GM18502 (cell line): ENCODE results near the gene SPAG4.

ENCODE experiments used
- ATAC-seq: cut with Tn5 transposase; IDR thresholded peaks from one replicate; pipeline ENCODE4 v1.9.1; 2021; ENCODE audit warnings: mild to moderate bottlenecking; ENCODE audit not compliant: unreplicated experiment, poor library complexity

SPAG4 gene

GRCh38 chr20:35615667-35616464 is at the start of gene SPAG4:
Gene SPAG4 (plus strand): TSS chr20:35615829. CDS start chr20:35616004, 175 bp downstream.
- ATAC-seq, result peak; percentile 76

DNA sequence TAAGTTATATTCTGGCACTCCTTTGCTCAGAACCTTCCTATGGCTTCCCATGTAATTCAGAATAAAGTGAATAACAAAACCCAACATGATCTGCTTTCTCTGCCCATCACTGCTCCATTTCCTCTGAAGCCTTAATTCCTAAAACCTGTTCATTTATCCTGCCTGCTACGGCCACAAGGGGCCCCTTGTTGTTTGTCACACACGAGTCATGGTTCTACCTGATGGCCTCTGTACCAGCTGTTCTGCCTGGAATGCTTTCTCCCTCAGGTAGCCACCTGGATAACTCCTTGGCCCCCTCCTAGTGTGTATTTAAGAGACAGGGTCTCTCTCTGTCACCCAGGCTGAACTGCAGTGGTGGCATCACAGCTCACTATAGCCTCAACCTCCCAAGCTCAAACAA is 47.0 kb upstream of the SPAG4 start:
- no peak for ATAC-seq

DNA sequence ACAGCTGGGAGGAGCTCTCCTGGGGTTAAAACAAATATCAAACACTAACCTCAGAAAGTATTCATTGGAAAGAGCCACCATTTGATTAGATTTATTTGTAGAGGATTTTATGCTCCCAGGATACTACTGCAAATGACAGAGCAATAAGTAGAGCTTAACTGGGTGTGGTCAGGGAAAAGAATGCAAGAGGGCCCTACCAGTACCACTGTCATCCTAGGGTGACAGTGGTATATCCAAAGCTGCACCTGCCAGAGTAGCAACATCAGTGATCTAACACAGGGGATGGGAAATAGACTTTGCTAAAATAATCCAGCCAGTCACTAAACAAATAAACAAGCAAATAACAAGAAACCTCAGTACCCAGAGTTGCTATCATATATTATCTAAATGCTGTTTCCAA is 44.1 kb upstream of the SPAG4 start:
- no peak for ATAC-seq

DNA sequence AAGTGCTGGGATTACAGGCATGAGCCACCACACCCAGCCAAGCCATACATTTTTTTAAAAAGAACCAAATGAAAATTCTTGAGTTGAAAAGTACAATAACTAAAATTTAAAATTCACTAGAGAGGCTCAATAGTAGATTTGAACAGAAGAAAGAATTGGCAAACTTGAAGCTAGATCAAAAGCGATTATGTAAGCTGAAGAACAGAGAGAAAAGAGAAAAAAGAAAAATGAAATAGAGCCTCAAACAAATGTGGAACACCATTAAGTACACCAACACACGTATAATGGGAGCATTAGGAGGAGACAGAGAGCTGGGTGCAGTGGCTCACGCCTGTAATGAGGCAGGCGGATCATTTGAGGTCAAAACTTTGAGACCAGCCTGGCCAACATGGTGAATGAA is 42.8 kb upstream of the SPAG4 start:
- ATAC-seq, result no peak

GRCh38 chr20:35575958-35576357 is 39.7 kb upstream of the SPAG4 start:
- no peak for ATAC-seq

- ATAC-seq, result no peak
These were observed 38.8 kb upstream of the SPAG4 start for GRCh38 chr20:35576816-35577215.

DNA sequence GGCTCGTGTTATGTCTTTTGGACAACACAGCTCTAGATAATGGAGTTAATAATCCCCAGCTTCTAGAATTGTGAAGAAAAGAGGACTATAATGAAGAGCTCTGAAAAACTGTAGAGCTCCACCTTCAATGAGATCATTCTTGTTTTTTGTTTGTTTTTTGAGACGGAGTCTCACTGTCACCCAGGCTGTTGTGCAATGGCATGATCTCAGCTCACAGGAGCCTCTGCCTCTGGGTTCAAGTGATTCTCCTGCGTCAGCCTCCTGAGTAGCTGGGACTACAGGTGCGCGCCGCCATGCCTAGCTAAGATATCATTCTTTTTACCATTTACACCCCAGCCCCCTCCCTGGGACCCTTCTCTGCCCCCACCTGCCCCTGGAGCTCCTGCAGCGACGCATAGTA is 37.2 kb upstream of the SPAG4 start:
- ATAC-seq, result no peak

DNA sequence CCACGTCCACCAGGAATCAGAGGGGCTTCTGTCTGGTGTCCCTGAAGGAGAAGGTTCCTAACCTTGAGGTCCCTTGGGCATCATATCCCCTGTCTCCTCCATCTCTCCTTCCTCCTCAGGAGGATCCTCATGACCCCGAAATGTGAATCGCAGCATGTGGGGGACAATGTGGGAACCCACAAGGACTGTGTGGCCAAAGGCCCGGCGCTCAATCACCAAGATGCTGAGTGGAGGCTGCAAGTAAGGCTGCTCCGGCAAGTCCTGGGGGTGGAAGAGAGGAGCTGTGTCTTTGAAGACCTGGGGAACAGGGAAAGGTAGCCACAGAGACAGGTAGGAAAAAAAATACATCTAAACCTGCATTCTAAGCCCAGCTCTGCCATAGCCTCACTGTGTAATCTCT is 36.4 kb upstream of the SPAG4 start:
- no peak for ATAC-seq

- ATAC-seq, result no peak
These were observed 33.5 kb upstream of the SPAG4 start for GRCh38 chr20:35582131-35582530.

GRCh38 chr20:35582741-35583404 is 32.8 kb upstream of the SPAG4 start:
- no peak for ATAC-seq

GRCh38 chr20:35583636-35584560 is 31.7 kb upstream of the SPAG4 start:
- ATAC-seq, result no peak

GRCh38 chr20:35586751-35587425 is 28.7 kb upstream of the SPAG4 start:
- ATAC-seq, result no peak

DNA sequence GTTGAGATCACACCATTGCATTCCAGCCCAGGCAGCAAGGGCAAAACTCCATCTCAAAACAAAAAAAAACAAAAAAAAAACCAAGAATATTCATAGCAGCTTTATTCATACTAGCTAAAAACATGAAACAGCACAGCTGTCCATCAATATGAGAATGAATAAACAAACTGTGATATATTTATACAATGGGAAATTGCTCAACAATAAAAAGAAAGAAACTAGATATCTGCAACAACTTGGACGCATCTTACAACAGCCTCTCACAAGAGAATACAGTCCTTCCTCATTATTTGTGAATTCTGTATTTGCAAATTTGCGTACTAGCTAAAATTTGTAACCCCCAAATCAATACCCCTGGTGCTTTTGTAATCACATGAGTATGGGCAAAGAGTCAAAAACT is 28.2 kb upstream of the SPAG4 start:
- no peak for ATAC-seq

- no peak for ATAC-seq
These were observed 27.2 kb upstream of the SPAG4 start for GRCh38 chr20:35588397-35588796.

GRCh38 chr20:35592339-35592974 is 23.2 kb upstream of the SPAG4 start:
- ATAC-seq, result no peak

DNA sequence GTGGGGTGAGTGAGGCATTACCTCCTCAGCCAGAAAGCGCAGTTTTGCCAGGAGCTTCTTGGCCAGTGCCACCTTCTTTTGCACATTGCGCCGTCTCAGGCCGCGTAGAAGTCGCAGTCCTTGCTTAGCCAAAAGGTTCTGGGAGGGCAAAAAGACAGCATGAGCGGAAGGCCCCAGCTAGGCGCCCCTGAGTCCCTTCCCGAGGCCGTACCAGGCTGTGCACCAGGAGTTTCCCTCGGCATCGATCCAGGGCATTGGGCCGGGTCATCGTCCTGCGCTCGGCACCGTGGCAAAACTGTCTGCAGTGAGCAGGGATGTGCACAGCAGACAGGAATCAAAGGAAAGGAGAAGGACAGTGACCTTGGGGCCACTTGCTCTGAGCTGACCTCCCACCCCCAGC is 20.2 kb upstream of the SPAG4 start:
- no peak for ATAC-seq

- ATAC-seq, result no peak
These were observed 19.7 kb upstream of the SPAG4 start for GRCh38 chr20:35595901-35596300.

DNA sequence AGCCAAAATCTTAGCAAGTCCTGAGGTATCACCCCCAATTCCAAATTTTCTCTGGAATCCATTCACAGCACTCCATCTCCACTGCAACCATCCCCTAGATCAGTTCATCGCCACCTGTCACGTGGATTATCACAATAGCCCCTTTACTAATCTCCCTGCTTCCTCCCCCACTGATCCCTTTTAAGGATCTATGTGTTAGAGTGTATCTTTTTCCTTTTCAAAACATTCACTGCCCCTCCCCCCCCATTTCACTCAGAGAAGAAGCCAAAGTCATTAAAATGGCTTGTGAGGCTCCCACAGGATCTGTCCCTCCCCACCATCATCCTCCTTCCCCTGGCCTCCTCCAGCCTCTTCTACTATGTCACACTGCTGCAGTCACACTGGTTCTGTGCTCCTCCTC is 18.4 kb upstream of the SPAG4 start:
- ATAC-seq, result no peak

- ATAC-seq, result no peak
These were observed 17.2 kb upstream of the SPAG4 start for GRCh38 chr20:35598476-35598875.
